ENCODE results near the gene MAGI1. TPM values are rescaled to one million over a fixed set of nuclear protein-coding genes. Genes with fewer than 3 reads are reported as not detected.
A peak's percentile ranks its signal among the peaks of the same experiment; 100 is the strongest.

MAGI1 gene
- total RNA-seq, 1 experiment from 2014 or later: 58.2 TPM

DNA sequence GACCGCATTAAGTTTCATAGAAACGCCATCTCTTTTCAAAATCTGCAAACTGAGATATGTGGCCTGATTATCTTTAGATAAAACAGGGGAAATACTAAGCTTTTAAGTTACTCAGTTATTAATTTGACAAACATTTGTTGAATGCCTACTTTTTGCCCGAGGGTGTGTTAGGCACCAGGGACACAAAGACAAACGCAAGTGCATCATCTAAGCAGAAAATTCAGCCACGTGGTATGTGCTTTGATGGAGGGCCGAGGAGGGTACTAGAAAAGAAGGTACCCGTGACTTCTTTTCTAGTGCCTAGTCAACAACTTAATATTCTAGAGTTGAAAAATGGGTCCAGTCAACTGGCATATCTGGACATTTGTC lies 594.3 kb downstream of the MAGI1 start:
- DNase-seq (ENCODE audit: low spot score) (no peak), ATAC-seq (no peak)
- H3K27ac Mint-ChIP-seq: no peak overlapping the region
- peaks cover 24% of the 10 kb centered on the region for H3K4me1 Mint-ChIP-seq
- ChIA-PET CTCF (no interaction called here), POLR2A (no interaction called here)
- TF ChIP-seq, protein P1, sequence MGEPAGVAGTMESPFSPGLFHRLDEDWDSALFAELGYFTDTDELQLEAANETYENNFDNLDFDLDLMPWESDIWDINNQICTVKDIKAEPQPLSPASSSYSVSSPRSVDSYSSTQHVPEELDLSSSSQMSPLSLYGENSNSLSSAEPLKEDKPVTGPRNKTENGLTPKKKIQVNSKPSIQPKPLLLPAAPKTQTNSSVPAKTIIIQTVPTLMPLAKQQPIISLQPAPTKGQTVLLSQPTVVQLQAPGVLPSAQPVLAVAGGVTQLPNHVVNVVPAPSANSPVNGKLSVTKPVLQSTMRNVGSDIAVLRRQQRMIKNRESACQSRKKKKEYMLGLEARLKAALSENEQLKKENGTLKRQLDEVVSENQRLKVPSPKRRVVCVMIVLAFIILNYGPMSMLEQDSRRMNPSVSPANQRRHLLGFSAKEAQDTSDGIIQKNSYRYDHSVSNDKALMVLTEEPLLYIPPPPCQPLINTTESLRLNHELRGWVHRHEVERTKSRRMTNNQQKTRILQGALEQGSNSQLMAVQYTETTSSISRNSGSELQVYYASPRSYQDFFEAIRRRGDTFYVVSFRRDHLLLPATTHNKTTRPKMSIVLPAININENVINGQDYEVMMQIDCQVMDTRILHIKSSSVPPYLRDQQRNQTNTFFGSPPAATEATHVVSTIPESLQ (CRISPR knock-in tag; IDR thresholded peaks at IDR 0.05): no peak
- TF ChIP-seq RELA (CRISPR knock-in tag; IDR thresholded peaks at IDR 0.05; ENCODE audit: borderline replicate concordance) (no peak), KAT7 (CRISPR knock-in tag; IDR thresholded peaks at IDR 0.05; ENCODE audit: borderline replicate concordance) (no peak)
- no peak overlapping the region for H3K4me3 Mint-ChIP-seq
- no peaks in the 10 kb centered on the region for H3K9me3 Mint-ChIP-seq
- no peaks in the 10 kb centered on the region for H3K36me3 Mint-ChIP-seq
- H3K27me3 Mint-ChIP-seq (ENCODE audit: low read depth): no peaks in the 10 kb centered on the region

DNA sequence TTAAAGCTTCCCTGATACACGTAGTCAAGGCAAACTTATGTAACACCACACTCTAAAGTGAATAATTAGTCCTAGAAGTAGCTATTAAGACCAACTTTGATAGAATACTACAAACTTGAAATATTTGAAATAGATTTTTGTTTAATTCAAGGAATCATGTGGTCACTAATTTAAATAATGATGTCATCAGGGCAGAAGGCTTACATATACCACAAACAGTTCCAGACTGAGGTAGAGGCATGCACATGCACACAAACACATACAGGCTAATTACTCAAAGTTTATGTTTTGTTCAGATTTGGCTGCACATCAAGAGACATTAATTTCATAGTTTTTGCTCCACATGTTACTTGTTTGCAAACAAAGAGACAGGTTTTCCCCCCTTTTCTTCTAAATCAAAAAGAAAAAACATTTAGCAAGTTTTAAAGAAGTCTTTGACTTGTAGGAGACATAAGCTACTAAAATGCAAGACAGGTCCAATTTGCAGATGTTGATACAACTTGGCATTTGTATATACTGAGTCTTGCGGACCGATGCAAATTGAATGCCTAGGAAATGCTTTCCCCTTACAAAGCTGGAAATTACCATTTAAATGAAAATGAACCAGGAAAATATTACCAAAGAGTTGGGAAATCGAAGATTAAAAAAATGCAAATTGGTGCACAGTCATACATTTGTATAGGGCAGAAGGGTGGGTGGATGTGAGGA lies 594.8 kb downstream of the MAGI1 start:
- ChIA-PET POLR2A (no interaction called here), CTCF (no interaction called here)
- ATAC-seq: no peak
- Mint-ChIP-seq H3K27ac (peak overlapping the region; percentile 58), H3K9me3 (no peaks in the 10 kb centered on the region), H3K27me3 (ENCODE audit: low read depth) (no peaks in the 10 kb centered on the region), H3K36me3 (no peaks in the 10 kb centered on the region), H3K4me3 (no peak overlapping the region), H3K4me1 (peaks cover 24% of the 10 kb centered on the region)
- DNase-seq (ENCODE audit: low spot score): no peak
- TF ChIP-seq ZNF671 (CRISPR knock-in tag; IDR thresholded peaks at IDR 0.05) (no peak), ATF1 (CRISPR knock-in tag; IDR thresholded peaks at IDR 0.05) (no peak), MYBL2 (CRISPR knock-in tag; IDR thresholded peaks at IDR 0.05) (no peak), SMAD4 (CRISPR knock-in tag; IDR thresholded peaks at IDR 0.05) (no peak), CREM (CRISPR knock-in tag; IDR thresholded peaks at IDR 0.05) (no peak), FOXK1 (CRISPR knock-in tag; IDR thresholded peaks at IDR 0.05) (no peak), TEAD1 (CRISPR knock-in tag; IDR thresholded peaks at IDR 0.05) (no peak), OVOL2 (CRISPR knock-in tag; IDR thresholded peaks at IDR 0.05; ENCODE audit: borderline replicate concordance) (no peak)
- TF ChIP-seq, protein P2, sequence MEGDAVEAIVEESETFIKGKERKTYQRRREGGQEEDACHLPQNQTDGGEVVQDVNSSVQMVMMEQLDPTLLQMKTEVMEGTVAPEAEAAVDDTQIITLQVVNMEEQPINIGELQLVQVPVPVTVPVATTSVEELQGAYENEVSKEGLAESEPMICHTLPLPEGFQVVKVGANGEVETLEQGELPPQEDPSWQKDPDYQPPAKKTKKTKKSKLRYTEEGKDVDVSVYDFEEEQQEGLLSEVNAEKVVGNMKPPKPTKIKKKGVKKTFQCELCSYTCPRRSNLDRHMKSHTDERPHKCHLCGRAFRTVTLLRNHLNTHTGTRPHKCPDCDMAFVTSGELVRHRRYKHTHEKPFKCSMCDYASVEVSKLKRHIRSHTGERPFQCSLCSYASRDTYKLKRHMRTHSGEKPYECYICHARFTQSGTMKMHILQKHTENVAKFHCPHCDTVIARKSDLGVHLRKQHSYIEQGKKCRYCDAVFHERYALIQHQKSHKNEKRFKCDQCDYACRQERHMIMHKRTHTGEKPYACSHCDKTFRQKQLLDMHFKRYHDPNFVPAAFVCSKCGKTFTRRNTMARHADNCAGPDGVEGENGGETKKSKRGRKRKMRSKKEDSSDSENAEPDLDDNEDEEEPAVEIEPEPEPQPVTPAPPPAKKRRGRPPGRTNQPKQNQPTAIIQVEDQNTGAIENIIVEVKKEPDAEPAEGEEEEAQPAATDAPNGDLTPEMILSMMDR (IDR thresholded peaks at IDR 0.05): no peak
- TF ChIP-seq, protein P3, sequence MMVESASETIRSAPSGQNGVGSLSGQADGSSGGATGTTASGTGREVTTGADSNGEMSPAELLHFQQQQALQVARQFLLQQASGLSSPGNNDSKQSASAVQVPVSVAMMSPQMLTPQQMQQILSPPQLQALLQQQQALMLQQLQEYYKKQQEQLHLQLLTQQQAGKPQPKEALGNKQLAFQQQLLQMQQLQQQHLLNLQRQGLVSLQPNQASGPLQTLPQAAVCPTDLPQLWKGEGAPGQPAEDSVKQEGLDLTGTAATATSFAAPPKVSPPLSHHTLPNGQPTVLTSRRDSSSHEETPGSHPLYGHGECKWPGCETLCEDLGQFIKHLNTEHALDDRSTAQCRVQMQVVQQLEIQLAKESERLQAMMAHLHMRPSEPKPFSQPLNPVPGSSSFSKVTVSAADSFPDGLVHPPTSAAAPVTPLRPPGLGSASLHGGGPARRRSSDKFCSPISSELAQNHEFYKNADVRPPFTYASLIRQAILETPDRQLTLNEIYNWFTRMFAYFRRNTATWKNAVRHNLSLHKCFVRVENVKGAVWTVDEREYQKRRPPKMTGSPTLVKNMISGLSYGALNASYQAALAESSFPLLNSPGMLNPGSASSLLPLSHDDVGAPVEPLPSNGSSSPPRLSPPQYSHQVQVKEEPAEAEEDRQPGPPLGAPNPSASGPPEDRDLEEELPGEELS (CRISPR knock-in tag; IDR thresholded peaks at IDR 0.05): no peak
- TF ChIP-seq, protein P4, sequence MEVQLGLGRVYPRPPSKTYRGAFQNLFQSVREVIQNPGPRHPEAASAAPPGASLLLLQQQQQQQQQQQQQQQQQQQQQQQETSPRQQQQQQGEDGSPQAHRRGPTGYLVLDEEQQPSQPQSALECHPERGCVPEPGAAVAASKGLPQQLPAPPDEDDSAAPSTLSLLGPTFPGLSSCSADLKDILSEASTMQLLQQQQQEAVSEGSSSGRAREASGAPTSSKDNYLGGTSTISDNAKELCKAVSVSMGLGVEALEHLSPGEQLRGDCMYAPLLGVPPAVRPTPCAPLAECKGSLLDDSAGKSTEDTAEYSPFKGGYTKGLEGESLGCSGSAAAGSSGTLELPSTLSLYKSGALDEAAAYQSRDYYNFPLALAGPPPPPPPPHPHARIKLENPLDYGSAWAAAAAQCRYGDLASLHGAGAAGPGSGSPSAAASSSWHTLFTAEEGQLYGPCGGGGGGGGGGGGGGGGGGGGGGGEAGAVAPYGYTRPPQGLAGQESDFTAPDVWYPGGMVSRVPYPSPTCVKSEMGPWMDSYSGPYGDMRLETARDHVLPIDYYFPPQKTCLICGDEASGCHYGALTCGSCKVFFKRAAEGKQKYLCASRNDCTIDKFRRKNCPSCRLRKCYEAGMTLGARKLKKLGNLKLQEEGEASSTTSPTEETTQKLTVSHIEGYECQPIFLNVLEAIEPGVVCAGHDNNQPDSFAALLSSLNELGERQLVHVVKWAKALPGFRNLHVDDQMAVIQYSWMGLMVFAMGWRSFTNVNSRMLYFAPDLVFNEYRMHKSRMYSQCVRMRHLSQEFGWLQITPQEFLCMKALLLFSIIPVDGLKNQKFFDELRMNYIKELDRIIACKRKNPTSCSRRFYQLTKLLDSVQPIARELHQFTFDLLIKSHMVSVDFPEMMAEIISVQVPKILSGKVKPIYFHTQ (CRISPR knock-in tag; IDR thresholded peaks at IDR 0.05): no peak
- TF ChIP-seq, protein P5, sequence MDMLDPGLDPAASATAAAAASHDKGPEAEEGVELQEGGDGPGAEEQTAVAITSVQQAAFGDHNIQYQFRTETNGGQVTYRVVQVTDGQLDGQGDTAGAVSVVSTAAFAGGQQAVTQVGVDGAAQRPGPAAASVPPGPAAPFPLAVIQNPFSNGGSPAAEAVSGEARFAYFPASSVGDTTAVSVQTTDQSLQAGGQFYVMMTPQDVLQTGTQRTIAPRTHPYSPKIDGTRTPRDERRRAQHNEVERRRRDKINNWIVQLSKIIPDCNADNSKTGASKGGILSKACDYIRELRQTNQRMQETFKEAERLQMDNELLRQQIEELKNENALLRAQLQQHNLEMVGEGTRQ (CRISPR knock-in tag; IDR thresholded peaks at IDR 0.05): no peak
- TF ChIP-seq, protein P6, sequence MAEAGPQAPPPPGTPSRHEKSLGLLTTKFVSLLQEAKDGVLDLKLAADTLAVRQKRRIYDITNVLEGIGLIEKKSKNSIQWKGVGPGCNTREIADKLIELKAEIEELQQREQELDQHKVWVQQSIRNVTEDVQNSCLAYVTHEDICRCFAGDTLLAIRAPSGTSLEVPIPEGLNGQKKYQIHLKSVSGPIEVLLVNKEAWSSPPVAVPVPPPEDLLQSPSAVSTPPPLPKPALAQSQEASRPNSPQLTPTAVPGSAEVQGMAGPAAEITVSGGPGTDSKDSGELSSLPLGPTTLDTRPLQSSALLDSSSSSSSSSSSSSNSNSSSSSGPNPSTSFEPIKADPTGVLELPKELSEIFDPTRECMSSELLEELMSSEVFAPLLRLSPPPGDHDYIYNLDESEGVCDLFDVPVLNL (CRISPR knock-in tag; IDR thresholded peaks at IDR 0.05; ENCODE audit: borderline replicate concordance, low read depth): no peak
- TF ChIP-seq, protein P1 (CRISPR knock-in tag; IDR thresholded peaks at IDR 0.05): no peak

Data from WTC11 (cell line).